NCI-H82 (cell line): Measurements from ENCODE around the gene DRG2.

Experiments
- DNase-seq: peaks from one replicate; lab custom pipeline; 2025; lab: John Stamatoyannopoulos, UW

The DRG2 gene

DNA sequence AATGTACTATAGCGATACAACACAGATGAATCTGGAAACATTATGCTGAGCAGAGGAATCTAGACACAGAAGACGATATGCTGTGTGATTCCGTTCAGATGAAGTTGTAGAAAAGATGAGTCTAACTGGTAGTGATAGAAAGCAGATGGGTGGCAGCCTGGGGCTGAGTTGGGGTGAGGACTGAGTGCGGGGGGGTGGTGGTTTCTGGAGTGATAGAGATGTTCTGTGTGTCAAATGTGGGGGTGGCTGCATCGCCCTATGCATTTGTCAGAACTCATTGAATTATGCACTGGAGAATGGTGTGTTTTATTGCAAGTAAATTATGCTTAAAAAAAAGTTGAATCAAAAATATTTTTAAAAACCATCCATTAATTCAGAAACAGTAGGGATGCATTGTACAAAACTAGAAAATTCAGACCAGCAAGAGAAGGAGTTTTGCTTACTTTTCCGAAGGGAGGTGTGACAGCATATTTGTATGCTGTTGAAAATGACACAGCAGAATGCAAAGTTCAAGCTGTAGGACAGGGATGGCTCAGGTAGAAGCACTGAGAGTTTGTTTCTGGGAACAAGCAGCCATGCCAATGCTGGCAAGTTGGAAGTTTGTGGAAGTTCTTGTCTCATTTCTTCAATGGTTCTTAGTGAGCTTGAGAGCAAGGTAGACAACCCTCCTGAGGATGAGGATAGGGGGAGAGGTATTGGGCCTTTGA is 13.0 kb upstream of the DRG2 start:
- DNase-seq: no peak

- DNase-seq: no peak
Observed at GRCh38 chr17:18076936-18077335, 10.8 kb upstream of the DRG2 start.

DNA sequence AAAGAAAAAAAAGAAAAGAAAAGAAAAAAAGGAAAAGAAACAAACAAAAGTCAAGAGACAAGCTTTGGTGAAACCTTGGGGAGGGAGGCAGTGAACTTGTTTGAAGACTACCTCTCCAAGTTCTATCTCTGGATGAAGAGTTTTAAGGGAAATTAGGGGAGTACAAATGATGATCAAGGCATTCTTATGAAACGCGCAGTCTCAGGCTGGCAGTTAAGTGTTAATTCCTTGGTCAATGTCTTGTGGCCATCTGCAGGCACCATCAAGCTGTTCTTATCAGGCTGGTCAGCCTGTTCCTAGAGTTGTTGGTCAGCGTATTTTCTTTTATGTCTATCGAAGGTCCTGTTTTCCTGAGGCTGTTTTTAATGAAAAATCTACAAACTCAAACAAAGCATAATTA is 8.2 kb upstream of the DRG2 start:
- DNase-seq: no peak

DNA sequence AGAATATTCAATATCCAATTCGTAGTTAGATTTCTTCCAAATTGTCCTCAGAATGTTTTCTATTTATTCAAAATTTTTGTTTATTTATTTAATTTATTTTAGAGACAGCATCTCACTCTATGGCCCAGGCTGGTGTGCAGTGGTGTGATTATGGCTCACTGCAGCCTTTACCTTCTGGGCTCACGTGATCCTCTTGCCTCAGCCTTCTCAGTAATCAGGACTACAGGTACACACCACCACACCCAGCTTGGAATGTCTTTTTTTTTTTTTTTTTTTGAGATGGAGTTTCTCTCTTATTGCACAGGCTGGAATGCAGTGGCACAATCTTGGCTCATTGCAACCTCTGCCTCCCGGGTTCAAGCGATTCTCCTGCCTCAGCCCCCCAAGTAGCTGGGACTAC is 3.5 kb upstream of the DRG2 start:
- DNase-seq: no peak

DNA sequence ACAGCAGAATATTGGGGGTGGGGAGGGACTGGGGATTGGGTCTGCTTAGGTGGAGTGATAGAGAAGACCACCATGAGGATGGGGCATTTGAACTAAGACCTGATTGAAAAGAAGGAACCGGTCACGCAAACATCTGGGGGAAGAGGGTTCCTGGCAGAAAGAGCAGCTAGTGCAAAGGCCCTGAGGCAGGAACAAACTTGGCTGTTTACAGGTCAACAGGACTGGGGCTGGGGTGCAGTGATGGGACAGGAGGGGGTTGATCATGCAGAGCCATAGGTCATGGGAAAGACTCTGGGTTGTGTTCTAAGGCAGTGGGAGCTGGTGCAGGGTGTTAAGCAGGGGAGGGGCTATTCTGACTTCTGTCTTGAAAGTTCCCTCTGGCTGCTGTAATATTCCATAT is 1.9 kb downstream of the DRG2 start:
- no peak for DNase-seq

DNA sequence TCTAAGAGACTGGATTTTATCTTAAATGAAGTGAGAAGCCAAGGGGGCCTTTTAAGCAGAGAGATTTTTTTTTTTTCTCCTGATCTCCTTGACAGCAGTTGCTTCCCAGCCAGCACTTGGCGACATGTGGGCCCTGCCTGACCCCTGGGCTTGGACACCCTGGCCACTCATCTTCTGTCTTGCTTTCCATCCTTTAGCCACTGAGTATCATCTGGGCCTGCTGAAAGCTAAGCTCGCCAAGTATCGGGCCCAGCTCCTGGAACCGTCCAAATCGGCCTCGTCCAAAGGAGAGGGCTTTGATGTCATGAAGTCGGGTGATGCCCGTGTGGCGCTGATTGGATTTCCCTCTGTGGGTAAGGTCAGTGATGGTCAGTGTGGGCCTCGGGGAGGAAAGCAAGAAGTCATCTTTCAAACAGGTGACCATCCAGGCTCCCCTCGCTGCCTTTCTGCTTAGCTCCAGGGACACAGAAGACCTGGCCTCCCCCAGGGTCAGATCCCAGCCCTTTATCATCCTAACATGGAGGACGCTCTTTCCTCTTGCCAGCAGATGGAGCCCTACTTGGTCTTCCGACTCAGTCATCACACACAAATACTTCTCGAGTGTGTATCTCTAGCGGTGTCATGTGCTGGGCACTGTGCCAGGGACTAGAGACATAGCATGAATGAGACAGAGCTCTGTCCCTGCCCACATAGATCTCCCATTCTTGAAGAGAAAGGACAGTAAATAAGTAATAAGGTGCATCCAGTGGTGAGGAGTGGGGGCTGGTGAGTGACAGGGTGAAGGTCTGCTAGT is 6.1 kb downstream of the DRG2 start:
- peak; percentile 76 for DNase-seq

- DNase-seq: no peak
Observed at GRCh38 chr17:18094409-18094807, 6.7 kb downstream of the DRG2 start.

- no peak for DNase-seq
Observed at GRCh38 chr17:18099516-18099915, 11.8 kb downstream of the DRG2 start.

DNA sequence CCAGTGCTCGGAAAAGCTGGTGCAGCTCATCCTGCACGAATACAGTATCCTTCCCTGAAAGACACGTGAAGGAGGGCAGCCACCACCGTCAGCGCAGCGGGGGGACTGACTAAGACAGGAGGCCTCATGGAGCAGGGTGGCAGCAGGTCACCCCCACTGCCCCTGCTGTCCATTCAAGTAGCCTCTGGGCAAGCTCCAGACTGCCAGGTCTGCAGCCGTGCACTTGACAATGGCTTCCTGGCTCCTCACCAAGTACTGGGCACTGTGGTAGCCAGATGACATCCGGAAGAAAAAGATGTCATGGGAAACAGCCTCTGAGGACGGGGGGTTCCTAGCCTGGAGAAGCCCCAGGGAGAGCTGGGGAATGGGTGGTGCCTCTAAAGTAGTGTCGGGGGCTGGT is 12.9 kb downstream of the DRG2 start:
- DNase-seq: no peak

- no peak for DNase-seq
Observed at GRCh38 chr17:18101828-18102227, 14.1 kb downstream of the DRG2 start.

DNA sequence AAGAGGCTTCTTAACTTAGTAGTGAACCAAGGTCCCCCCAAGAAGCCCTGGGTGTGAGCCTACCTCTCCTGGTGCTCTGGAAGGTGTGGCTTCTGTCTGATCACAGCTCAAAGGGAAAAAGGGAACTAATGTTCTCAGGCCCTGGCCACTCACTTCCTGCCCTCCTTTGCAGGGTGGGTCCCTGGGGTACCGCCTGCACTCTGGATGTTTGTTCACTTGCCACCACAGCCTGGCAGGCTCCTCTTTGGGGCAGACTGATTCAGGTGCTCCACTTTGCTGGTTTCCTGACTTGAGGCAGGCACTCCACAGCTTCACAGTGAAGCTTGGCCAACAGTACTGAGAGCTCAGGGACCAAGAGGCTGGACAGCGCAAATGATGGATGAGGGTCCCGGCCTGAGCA is 14.9 kb downstream of the DRG2 start:
- no peak for DNase-seq

- no peak for DNase-seq
Observed at GRCh38 chr17:18105027-18105426, 17.3 kb downstream of the DRG2 start.

DNA sequence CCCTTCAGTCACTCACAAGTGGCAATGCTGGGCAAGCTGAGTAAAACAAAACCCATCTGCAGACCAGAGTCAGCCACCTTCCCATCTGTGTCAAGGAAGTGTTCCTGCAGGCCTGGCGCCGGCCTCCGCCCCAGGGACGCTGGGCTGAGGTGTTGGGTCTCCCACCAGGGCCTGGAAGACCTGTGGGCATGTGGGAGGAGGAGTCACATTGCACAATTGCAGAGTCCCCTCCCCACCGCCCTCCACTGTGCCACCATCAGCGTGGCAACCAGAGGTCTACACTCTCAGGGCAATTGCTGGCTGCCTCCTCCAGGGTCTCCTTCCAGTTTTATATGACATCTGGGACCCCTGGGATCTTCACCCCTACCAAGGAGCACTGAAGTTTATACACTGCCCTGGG is 17.8 kb downstream of the DRG2 start:
- no peak for DNase-seq

DNA sequence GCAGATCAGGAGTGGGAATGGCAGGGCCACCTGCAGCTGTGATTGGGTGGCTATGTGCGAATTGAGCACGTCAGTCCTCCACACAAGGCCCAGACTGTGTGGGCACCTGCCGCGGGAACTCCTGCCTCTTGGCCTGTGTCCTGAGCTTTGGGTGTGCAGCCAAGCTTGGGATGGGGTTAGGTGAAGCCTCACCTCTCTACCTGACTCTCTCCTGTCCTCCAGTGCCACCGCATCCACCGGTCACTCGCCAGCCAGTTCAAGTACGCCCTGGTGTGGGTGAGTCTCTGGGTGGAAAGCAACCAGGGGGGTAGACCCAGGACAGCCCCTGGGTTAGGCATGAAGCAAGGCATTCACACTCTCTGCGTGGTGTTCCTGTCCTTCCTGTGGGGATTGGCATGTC is 18.5 kb downstream of the DRG2 start:
- no peak for DNase-seq

DNA sequence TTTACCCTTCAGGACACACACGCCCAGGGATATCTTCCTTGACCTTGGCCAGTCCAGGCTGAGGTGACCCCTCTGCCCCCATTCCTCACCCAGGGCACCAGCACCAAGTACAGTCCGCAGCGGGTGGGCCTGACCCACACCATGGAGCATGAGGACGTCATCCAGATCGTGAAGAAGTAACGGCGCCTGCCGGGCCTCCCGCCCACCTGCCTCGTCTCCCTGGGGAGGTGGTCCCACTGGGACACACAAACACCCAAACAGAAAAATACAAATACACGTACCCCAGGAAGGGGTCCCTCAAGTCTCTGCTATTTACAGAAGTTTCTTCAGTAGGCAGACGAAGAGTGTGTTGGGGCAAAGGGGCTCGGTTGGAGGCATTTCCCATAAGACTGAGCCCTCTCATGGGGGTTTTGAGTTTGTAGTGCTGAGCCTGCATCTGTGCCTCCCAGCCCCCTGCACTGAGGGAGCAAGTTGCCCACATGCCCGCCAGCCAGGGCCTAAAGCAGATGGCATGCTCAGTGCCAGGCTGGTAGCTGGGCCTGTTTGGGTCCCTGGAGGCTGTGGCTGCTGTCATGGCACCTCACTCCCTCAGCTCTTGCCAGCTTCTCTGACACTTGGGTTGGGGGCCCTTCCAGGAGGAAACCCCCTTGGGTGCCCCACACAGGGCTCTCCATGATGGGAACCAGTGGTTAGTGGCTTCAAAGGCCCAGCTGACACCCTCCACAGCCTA is 19.5 kb downstream of the DRG2 start:
- DNase-seq: no peak

DNA sequence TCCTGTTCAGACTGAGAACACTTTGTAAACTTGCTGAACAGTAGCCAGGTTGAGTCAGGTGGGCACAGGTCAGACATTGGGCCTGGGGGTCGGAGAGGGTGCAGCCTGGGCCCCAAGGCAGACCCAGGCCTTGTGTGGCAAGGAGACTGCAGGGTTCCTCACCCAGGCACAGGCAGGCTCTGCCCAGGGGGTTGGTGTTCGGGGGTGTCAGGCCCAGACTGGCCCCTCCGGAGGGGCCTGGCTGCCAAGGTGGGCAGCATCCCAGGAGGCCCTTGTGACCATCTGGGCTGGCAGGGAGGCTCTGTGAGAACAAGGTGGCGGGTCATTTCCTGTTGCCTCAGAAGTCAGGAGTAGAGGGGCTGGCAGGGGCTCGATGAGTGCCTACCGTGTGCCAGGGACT is 20.2 kb downstream of the DRG2 start:
- no peak for DNase-seq

- no peak for DNase-seq
Observed at GRCh38 chr17:18108401-18109312, 20.9 kb downstream of the DRG2 start, which contains the start of gene MYO15A. TSS of gene MYO15A (plus strand) at chr17:18108756. CDS start at chr17:18118801, 10,045 bp downstream.

DNA sequence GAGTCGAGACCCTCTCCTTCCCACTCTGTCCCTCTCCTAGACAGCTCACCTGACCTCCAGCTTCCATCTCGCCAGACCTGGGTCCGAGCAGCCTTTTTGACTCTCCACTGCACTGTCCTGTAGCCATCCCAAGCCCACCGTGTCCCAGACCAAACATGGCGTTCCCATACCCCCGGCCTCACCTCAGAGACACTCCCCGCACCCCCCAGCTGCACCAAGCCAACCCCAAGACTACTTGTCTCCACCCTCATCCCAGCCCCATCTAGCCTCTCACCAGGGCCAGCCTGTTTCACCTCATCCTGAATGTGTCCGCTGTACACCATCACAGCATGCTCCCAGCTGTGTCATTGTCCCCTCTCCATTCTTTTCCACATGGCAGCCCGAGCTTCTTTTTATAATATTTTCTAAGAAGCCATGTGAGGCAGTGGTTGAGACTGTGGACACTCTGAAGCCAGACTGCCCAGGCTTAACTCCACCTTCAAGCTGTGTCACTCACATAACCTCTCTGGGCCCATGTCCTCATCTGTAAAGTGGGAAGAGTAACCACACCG is 22.3 kb downstream of the DRG2 start:
- no peak for DNase-seq

- no peak for DNase-seq
Observed at GRCh38 chr17:18110636-18111145, 22.9 kb downstream of the DRG2 start.

- DNase-seq: no peak
Observed at GRCh38 chr17:18111330-18111971, 23.7 kb downstream of the DRG2 start.

DNA sequence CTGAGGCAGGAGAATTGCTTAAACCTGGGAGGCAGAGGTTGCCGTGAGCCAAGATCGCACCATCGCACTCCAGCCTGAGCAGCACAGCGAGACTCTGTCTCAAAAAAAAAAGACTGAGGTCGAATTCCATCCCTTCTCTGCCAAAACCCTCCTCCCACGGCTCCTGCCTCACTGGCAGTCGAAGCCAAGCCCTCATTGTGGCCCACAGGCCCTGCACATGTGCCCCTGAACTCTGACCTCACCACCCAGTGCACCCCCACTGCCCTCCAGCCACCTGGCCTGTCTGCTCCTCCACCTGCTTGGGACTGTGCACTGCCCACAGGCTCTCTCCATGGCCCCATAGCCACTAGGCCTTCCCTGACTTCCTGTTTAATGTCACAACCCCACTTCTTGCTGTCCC is 27.8 kb downstream of the DRG2 start:
- no peak for DNase-seq
